ENCODE measurements around the gene SNRNP70.

DNA sequence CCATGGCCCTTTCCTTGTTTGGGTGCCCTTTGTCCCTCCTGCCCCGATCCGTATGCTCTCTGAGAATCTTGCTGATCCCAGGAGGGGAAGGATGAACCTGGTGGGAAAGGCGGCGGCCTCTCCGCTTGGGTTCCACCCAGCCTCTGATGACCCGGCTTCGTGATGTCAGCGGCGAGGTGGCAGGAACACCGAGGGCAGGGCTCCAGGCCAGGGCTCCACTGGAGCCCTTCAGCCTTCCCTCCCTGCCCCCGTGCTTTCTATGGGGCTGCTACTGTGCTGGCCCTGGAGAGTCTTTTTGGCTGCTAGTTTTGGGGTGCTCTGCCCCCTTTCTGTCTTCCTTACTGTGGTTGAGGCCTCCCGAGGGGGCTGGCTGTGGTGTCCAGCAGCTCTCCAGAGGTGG is 17.1 kb downstream of the SNRNP70 start:
- TF ChIP-seq, protein P1, sequence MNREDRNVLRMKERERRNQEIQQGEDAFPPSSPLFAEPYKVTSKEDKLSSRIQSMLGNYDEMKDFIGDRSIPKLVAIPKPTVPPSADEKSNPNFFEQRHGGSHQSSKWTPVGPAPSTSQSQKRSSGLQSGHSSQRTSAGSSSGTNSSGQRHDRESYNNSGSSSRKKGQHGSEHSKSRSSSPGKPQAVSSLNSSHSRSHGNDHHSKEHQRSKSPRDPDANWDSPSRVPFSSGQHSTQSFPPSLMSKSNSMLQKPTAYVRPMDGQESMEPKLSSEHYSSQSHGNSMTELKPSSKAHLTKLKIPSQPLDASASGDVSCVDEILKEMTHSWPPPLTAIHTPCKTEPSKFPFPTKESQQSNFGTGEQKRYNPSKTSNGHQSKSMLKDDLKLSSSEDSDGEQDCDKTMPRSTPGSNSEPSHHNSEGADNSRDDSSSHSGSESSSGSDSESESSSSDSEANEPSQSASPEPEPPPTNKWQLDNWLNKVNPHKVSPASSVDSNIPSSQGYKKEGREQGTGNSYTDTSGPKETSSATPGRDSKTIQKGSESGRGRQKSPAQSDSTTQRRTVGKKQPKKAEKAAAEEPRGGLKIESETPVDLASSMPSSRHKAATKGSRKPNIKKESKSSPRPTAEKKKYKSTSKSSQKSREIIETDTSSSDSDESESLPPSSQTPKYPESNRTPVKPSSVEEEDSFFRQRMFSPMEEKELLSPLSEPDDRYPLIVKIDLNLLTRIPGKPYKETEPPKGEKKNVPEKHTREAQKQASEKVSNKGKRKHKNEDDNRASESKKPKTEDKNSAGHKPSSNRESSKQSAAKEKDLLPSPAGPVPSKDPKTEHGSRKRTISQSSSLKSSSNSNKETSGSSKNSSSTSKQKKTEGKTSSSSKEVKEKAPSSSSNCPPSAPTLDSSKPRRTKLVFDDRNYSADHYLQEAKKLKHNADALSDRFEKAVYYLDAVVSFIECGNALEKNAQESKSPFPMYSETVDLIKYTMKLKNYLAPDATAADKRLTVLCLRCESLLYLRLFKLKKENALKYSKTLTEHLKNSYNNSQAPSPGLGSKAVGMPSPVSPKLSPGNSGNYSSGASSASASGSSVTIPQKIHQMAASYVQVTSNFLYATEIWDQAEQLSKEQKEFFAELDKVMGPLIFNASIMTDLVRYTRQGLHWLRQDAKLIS (CRISPR knock-in tag; IDR thresholded peaks at IDR 0.05), result no peak
- TF ChIP-seq ELF1 (CRISPR knock-in tag; IDR thresholded peaks at IDR 0.05) (no peak), ZNF24 (IDR thresholded peaks at IDR 0.05) (no peak), MZF1 (CRISPR knock-in tag; IDR thresholded peaks at IDR 0.05; ENCODE audit: borderline replicate concordance) (no peak), JUND (CRISPR knock-in tag; IDR thresholded peaks at IDR 0.05) (no peak), DPF2 (CRISPR knock-in tag; IDR thresholded peaks at IDR 0.05; ENCODE audit: borderline replicate concordance, low read depth) (no peak), RAD51 (IDR thresholded peaks at IDR 0.05; ENCODE audit: borderline replicate concordance) (no peak), XRCC5 (optimal IDR thresholded peaks at IDR 0.05; ENCODE audit: low read length) (no peak), FOXJ3 (CRISPR knock-in tag; IDR thresholded peaks at IDR 0.05; ENCODE audit: borderline replicate concordance) (no peak)
- TF ChIP-seq, protein P2, sequence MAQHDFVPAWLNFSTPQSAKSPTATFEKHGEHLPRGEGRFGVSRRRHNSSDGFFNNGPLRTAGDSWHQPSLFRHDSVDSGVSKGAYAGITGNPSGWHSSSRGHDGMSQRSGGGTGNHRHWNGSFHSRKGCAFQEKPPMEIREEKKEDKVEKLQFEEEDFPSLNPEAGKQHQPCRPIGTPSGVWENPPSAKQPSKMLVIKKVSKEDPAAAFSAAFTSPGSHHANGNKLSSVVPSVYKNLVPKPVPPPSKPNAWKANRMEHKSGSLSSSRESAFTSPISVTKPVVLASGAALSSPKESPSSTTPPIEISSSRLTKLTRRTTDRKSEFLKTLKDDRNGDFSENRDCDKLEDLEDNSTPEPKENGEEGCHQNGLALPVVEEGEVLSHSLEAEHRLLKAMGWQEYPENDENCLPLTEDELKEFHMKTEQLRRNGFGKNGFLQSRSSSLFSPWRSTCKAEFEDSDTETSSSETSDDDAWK (CRISPR knock-in tag; IDR thresholded peaks at IDR 0.05), result no peak
- TF ChIP-seq, protein P3, sequence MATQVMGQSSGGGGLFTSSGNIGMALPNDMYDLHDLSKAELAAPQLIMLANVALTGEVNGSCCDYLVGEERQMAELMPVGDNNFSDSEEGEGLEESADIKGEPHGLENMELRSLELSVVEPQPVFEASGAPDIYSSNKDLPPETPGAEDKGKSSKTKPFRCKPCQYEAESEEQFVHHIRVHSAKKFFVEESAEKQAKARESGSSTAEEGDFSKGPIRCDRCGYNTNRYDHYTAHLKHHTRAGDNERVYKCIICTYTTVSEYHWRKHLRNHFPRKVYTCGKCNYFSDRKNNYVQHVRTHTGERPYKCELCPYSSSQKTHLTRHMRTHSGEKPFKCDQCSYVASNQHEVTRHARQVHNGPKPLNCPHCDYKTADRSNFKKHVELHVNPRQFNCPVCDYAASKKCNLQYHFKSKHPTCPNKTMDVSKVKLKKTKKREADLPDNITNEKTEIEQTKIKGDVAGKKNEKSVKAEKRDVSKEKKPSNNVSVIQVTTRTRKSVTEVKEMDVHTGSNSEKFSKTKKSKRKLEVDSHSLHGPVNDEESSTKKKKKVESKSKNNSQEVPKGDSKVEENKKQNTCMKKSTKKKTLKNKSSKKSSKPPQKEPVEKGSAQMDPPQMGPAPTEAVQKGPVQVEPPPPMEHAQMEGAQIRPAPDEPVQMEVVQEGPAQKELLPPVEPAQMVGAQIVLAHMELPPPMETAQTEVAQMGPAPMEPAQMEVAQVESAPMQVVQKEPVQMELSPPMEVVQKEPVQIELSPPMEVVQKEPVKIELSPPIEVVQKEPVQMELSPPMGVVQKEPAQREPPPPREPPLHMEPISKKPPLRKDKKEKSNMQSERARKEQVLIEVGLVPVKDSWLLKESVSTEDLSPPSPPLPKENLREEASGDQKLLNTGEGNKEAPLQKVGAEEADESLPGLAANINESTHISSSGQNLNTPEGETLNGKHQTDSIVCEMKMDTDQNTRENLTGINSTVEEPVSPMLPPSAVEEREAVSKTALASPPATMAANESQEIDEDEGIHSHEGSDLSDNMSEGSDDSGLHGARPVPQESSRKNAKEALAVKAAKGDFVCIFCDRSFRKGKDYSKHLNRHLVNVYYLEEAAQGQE (IDR thresholded peaks at IDR 0.05; ENCODE audit: borderline replicate concordance in 1 of 2, low read depth in 1 of 2, low read length in 2 of 2), result no peak
- TF ChIP-seq, protein P4, sequence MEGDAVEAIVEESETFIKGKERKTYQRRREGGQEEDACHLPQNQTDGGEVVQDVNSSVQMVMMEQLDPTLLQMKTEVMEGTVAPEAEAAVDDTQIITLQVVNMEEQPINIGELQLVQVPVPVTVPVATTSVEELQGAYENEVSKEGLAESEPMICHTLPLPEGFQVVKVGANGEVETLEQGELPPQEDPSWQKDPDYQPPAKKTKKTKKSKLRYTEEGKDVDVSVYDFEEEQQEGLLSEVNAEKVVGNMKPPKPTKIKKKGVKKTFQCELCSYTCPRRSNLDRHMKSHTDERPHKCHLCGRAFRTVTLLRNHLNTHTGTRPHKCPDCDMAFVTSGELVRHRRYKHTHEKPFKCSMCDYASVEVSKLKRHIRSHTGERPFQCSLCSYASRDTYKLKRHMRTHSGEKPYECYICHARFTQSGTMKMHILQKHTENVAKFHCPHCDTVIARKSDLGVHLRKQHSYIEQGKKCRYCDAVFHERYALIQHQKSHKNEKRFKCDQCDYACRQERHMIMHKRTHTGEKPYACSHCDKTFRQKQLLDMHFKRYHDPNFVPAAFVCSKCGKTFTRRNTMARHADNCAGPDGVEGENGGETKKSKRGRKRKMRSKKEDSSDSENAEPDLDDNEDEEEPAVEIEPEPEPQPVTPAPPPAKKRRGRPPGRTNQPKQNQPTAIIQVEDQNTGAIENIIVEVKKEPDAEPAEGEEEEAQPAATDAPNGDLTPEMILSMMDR (CRISPR knock-in tag; IDR thresholded peaks at IDR 0.05), result no peak
- TF ChIP-seq, protein P5, sequence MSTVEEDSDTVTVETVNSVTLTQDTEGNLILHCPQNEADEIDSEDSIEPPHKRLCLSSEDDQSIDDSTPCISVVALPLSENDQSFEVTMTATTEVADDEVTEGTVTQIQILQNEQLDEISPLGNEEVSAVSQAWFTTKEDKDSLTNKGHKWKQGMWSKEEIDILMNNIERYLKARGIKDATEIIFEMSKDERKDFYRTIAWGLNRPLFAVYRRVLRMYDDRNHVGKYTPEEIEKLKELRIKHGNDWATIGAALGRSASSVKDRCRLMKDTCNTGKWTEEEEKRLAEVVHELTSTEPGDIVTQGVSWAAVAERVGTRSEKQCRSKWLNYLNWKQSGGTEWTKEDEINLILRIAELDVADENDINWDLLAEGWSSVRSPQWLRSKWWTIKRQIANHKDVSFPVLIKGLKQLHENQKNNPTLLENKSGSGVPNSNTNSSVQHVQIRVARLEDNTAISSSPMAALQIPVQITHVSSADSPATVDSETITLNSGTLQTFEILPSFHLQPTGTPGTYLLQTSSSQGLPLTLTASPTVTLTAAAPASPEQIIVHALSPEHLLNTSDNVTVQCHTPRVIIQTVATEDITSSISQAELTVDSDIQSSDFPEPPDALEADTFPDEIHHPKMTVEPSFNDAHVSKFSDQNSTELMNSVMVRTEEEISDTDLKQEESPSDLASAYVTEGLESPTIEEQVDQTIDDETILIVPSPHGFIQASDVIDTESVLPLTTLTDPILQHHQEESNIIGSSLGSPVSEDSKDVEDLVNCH (CRISPR knock-in tag; IDR thresholded peaks at IDR 0.05), result no peak
- TF ChIP-seq, protein P6, sequence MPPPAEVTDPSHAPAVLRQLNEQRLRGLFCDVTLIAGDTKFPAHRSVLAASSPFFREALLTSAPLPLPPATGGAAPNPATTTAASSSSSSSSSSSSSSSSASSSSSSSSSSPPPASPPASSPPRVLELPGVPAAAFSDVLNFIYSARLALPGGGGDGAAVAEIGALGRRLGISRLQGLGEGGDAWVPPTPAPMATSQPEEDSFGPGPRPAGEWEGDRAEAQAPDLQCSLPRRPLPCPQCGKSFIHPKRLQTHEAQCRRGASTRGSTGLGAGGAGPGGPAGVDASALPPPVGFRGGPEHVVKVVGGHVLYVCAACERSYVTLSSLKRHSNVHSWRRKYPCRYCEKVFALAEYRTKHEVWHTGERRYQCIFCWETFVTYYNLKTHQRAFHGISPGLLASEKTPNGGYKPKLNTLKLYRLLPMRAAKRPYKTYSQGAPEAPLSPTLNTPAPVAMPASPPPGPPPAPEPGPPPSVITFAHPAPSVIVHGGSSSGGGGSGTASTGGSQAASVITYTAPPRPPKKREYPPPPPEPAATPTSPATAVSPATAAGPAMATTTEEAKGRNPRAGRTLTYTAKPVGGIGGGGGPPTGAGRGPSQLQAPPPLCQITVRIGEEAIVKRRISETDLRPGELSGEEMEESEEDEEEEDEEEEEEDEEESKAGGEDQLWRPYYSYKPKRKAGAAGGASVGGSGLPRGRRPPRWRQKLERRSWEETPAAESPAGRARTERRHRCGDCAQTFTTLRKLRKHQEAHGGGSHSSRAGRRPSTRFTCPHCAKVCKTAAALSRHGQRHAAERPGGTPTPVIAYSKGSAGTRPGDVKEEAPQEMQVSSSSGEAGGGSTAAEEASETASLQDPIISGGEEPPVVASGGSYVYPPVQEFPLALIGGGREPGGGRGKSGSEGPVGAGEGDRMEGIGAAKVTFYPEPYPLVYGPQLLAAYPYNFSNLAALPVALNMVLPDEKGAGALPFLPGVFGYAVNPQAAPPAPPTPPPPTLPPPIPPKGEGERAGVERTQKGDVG (CRISPR knock-in tag; IDR thresholded peaks at IDR 0.05; ENCODE audit: borderline replicate concordance), result no peak
